Astrocyte of the spinal cord (primary cell): Measurements from ENCODE around the gene ARHGEF6.

Experiments
- DNase-seq: peaks from one replicate; pipeline ENCODE4 v3.0.0; 2011; ENCODE audit warnings: low read depth, low spot score
- H3K4me3 ChIP-seq: 2 replicates; pipeline ENCODE4 v1.5.1; 2011; ENCODE audit warnings: low read depth, mild to moderate bottlenecking, low read length, moderate library complexity
- CTCF ChIP-seq: IDR thresholded peaks from 2 replicates; pipeline ENCODE4 v1.5.1; 2012; ENCODE audit warnings: low read depth, mild to moderate bottlenecking, low read length, inconsistent platforms
- in situ Hi-C: cut with HindIII; loops from 2 replicates; pipeline ENCODE4 v1.10.0; 2017; ENCODE audit warnings: low sequenced_read_pairs

Gene ARHGEF6

GRCh38 chrX:136733613-136734012, 47.1 kb downstream of the ARHGEF6 start:
- no peak for DNase-seq
- in situ Hi-C loops: no loop called here

GRCh38 chrX:136731798-136732197, 48.9 kb downstream of the ARHGEF6 start:
- in situ Hi-C loops: no loop called here
- H3K4me3 ChIP-seq: no peak overlapping the region
- DNase-seq: no peak
- no peak for TF ChIP-seq CTCF

More at GRCh38 chrX:136733613-136734012, 47.1 kb downstream of the ARHGEF6 start:
- H3K4me3 ChIP-seq: no peak overlapping the region
- no peak for TF ChIP-seq CTCF

GRCh38 chrX:136731207-136731782, 49.4 kb downstream of the ARHGEF6 start:
- in situ Hi-C loops: no loop called here
- no peak for DNase-seq
- H3K4me3 ChIP-seq: no peak overlapping the region
- no peak for TF ChIP-seq CTCF

GRCh38 chrX:136728393-136728792, 52.3 kb downstream of the ARHGEF6 start:
- in situ Hi-C loops: no loop called here
- TF ChIP-seq CTCF: no peak
- H3K4me3 ChIP-seq: no peak overlapping the region
- no peak for DNase-seq

- no peak overlapping the region for H3K4me3 ChIP-seq
- DNase-seq: peak; percentile 67
- TF ChIP-seq CTCF: no peak
- in situ Hi-C loops: no loop called here
Measured at GRCh38 chrX:136725441-136726104, 55.2 kb downstream of the ARHGEF6 start.

GRCh38 chrX:136718091-136718490, 62.6 kb downstream of the ARHGEF6 start:
- in situ Hi-C loops: no loop called here
- no peak for TF ChIP-seq CTCF
- no peak for DNase-seq
- H3K4me3 ChIP-seq: no peak overlapping the region
